ENCODE results near the gene SPESP1.

The SPESP1 gene

DNA sequence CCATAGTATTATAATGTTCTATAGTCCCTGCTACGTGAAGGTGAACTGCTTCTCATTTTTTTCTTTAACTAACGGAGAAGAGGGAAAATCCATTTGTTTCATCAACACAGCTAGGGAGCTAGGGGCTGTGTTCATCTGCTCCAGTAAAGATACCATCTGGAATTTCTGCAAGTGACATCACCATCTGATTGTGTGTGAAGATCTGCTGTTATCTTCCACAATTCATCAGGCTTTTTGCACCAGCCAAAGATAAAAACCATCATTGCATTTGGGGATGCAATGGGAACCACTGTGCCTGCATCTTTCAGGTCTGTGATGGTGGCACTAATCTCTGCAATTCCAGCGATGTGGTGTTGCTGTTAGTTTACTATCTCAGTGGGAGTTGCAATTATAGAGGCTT is 48.7 kb downstream of the SPESP1 start:
- TF ChIP-seq, protein P1, sequence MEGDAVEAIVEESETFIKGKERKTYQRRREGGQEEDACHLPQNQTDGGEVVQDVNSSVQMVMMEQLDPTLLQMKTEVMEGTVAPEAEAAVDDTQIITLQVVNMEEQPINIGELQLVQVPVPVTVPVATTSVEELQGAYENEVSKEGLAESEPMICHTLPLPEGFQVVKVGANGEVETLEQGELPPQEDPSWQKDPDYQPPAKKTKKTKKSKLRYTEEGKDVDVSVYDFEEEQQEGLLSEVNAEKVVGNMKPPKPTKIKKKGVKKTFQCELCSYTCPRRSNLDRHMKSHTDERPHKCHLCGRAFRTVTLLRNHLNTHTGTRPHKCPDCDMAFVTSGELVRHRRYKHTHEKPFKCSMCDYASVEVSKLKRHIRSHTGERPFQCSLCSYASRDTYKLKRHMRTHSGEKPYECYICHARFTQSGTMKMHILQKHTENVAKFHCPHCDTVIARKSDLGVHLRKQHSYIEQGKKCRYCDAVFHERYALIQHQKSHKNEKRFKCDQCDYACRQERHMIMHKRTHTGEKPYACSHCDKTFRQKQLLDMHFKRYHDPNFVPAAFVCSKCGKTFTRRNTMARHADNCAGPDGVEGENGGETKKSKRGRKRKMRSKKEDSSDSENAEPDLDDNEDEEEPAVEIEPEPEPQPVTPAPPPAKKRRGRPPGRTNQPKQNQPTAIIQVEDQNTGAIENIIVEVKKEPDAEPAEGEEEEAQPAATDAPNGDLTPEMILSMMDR (conservative IDR thresholded peaks at IDR 0.05), result no peak
- no peak overlapping the region for H3K27ac ChIP-seq

DNA sequence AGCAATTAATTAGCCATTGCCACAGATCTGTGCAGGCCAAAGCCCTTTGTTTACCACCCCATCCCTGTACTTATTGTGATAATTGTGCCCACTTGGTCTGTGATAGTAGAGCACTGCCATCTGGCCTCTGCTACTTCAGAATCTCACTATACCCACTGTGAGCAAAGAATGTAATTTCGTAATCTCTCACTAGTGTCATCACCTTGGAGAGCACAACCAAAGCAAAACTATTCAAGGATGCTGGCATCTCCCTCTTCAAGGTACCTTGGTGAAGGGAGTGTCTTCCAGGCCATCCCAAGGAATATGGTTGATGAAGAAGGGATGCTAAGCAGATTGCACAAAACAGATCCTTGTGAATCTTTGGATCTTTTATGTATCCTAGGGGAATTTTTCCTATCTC is 49.5 kb downstream of the SPESP1 start:
- H3K27ac ChIP-seq, result no peak overlapping the region
- TF ChIP-seq, protein P1 (conservative IDR thresholded peaks at IDR 0.05), result no peak

DNA sequence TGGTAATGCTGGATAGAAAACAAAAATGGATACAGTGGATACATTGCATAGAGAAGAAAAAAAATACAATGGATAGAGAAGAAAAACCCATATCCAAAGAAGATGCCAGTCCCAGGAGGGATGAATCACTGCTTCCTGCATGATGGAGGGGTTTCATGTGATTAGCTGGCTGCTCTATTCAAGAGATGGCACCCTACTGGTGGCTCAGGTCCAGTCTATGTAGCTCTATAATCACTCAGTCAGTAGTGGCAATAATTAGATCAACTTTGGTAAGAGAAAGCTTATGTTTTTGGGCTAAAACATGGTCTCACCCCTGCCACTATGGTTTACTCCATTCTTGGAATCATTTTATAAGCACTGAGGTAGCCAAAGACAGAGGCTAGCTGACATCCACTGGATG is 50.5 kb downstream of the SPESP1 start:
- TF ChIP-seq, protein P1 (conservative IDR thresholded peaks at IDR 0.05), result no peak
- no peak overlapping the region for H3K27ac ChIP-seq

DNA sequence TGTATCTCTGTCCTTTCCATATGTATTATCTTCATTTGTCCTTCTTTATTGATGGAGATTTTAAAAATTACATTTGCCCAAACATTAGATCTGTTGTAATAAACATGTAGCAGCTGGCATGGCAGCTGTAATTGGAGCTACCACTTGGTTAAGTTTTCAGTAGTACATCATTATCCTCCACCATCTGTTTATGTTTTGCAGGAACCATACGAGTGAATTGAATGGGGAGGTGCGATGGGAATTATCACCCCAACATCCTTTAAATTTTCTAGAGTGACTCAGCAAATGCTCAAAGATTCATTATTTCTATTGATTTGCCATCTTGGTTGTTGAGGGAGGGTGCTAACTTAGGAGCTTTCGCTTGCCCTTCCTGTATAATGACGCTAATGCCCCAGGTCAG is 51.6 kb downstream of the SPESP1 start:
- H3K27ac ChIP-seq, result no peak overlapping the region
- TF ChIP-seq, protein P1 (conservative IDR thresholded peaks at IDR 0.05), result no peak

DNA sequence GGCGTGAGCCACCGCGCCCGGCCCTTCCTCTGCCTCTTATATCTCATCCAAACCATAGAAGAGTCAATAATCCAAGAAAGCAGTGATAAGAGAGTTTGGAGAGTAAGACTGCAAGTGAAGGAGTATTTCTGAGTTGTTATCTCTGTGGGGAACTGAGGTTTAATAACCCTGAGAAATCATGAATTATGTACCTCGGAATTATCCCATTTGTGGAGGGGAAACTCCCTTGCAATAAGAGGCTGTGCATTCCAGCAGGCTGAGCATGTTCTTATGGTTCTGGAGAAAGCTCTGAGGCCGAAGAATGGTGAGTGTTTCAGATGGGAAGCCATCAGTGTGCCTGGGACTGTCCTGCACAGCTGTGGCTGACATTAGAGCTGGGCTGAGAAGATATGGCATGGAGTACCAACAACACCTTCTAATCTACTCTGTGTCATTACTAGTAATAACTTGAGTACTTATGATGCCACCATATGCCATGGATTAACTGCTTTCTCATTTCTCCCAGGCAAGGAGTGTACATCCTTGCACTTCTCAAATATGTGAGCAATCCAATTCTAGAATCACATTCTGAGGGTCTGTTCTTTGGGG is 52.7 kb downstream of the SPESP1 start:
- TF ChIP-seq, protein P1 (conservative IDR thresholded peaks at IDR 0.05), result no peak
- no peak overlapping the region for H3K27ac ChIP-seq

DNA sequence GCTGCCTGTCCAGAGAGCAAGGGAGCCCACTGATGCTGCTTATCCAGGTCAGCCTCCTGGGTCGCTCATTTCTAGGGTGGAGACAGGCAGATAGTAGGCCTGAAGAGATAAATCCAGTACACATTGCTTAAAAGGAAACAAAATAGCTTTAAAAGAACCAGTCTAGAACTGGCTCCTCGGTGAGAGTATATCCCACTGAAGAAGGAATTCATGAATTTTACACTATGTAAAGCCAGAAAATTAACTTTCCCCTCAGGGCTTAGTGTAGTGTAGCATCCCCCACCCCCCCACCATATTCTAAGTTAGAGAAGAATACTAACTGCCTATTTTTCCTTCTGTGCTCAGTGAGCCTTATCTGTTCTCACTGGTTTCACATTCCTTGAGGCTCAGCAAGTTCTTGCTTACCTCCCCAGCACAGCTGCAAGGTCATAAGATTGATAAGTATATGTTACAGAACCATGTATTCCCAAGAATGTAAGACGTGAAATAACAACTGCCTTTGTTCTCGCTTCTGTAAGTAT is 53.7 kb downstream of the SPESP1 start:
- TF ChIP-seq, protein P1 (conservative IDR thresholded peaks at IDR 0.05), result no peak
- H3K27ac ChIP-seq, result no peak overlapping the region

DNA sequence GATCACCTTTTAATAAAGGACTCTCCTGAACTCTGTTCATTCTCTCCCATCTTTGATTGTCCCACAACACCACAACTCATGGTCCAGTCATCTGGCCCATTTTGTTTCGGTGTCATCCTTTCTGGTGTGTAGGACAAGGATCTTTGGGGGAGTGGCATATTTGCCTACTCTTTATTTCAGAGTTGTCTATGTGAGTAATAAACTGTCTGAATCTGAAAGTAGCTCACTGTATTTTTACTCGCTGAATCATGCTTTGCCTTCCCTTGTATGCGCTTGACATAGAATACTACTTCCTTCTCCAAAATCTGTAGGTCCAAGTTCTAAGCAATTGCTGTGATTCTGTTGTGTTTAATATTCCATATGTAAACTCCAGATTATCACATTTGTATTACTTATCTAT is 54.3 kb downstream of the SPESP1 start:
- TF ChIP-seq, protein P1 (conservative IDR thresholded peaks at IDR 0.05), result no peak
- no peak overlapping the region for H3K27ac ChIP-seq
